Measurements from ENCODE around the gene PRLHR. TPM values are rescaled to one million over a fixed set of nuclear protein-coding genes. Genes with fewer than 3 reads are reported as not detected.

Gene PRLHR
- total and polyA plus RNA-seq, 2 of the 4 experiments (the other 2 are of a cell fraction), result not detected

DNA sequence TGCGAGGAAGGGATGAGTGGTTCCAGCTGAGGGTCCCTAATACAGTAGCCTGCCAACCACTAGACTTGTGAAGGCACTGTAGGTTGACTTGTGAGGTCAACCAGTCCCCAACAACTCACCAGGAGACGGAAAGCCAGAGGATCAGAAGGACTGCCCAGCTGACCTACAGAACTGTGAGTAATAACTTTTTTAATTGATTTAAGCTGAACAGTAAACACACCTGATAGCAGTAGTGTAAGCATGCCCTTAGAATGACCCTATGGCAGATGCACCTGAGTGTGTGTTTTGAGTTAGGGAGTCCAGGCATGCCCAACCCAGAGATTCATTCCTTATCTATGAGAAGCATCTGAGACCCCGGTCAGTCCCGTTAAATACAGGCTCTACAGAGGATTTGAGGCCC is 14.1 kb downstream of the PRLHR start:
- Histone ChIP-seq H2BK15ac (ENCODE audit: low read depth, low read length) (no peak overlapping the region), H3K79me1 (ENCODE audit: low read depth in 1 of 2, low read length in 2 of 2) (no peaks in the 10 kb centered on the region), H4K91ac (ENCODE audit: insufficient read depth, low read depth, low read length) (no peak overlapping the region), H4K20me1 (ENCODE audit: insufficient read depth, low read length) (no peaks in the 10 kb centered on the region), H4K8ac (ENCODE audit: low read depth in 2 of 2, low read length in 2 of 2) (no peak overlapping the region), H3K36me3 (ENCODE audit: control insufficient read depth, insufficient read depth, low read length) (no peaks in the 10 kb centered on the region), H3K4ac (ENCODE audit: low read depth, low read length) (no peak overlapping the region), H3K27ac (ENCODE audit: insufficient read depth, low read length) (no peak overlapping the region), H2AK9ac (replicated peaks; ENCODE audit: low read depth, low read length, poor library complexity) (no peak overlapping the region), H4K5ac (ENCODE audit: low read depth, low read length) (no peak overlapping the region), H2AK5ac (ENCODE audit: low read depth, low read length) (no peak overlapping the region), H3K56ac (ENCODE audit: extremely low read depth, insufficient read depth, low read length) (no peak overlapping the region), H3K4me1 (ENCODE audit: control insufficient read depth, insufficient read depth, low read length) (no peaks in the 10 kb centered on the region), H2BK20ac (ENCODE audit: low read depth, low read length) (no peak overlapping the region), H3K9me1 (ENCODE audit: insufficient read depth, low read length) (no peaks in the 10 kb centered on the region), H3K9me3 (ENCODE audit: control insufficient read depth, insufficient read depth, low read length) (no peaks in the 10 kb centered on the region), H3K4me2 (ENCODE audit: low read depth, low read length) (no peak overlapping the region), H2AFZ (replicated peaks; ENCODE audit: low read length, poor library complexity) (no peak overlapping the region), H3K18ac (ENCODE audit: low read depth, low read length) (no peak overlapping the region), H3K9ac (ENCODE audit: low read depth, low read length) (no peak overlapping the region), H2BK5ac (ENCODE audit: low read depth, low read length, poor library complexity, severe bottlenecking) (no peak overlapping the region), H3K27me3 (ENCODE audit: control insufficient read depth, insufficient read depth, low read length) (peaks cover 7% of the 10 kb centered on the region), H3K4me3 (ENCODE audit: insufficient read depth, low read depth, low read length) (no peak overlapping the region), H3K23ac (ENCODE audit: low read depth, low read length) (no peak overlapping the region), H3K14ac (replicated peaks; ENCODE audit: low read depth, low read length) (no peak overlapping the region), H2BK120ac (ENCODE audit: low read depth, low read length) (no peak overlapping the region)
- CTCF ChIA-PET, result no interaction called here
- dilution Hi-C loops (cut with HindIII; ENCODE audit: low sequenced_read_pairs, unreplicated experiment) (no loop called here), in situ Hi-C loops (cut with MboI; ENCODE audit: low sequenced_read_pairs) (no loop called here), intact Hi-C loops (cut with micrococcal nuclease) (no loop called here)
- TF ChIP-seq RCOR1 (IDR thresholded peaks at IDR 0.05; ENCODE audit: insufficient replicate concordance, low read length) (no peak), MAFK (IDR thresholded peaks at IDR 0.05; ENCODE audit: low read depth, low read length) (no peak), MAZ (IDR thresholded peaks at IDR 0.05; ENCODE audit: borderline replicate concordance, low read depth, low read length) (no peak), RAD21 (IDR thresholded peaks at IDR 0.05; ENCODE audit: low read length) (no peak), POLR2A (IDR thresholded peaks at IDR 0.05; ENCODE audit: low read depth, low read length) (no peak), BHLHE40 (IDR thresholded peaks at IDR 0.05; ENCODE audit: low read depth, low read length) (no peak), FOS (IDR thresholded peaks at IDR 0.05; ENCODE audit: low read depth, low read length) (no peak), CEBPB (IDR thresholded peaks at IDR 0.05; ENCODE audit: low read depth, low read length) (no peak), NFE2L2 (IDR thresholded peaks at IDR 0.05; ENCODE audit: low read depth, low read length) (no peak)
- TF ChIP-seq, protein P1, sequence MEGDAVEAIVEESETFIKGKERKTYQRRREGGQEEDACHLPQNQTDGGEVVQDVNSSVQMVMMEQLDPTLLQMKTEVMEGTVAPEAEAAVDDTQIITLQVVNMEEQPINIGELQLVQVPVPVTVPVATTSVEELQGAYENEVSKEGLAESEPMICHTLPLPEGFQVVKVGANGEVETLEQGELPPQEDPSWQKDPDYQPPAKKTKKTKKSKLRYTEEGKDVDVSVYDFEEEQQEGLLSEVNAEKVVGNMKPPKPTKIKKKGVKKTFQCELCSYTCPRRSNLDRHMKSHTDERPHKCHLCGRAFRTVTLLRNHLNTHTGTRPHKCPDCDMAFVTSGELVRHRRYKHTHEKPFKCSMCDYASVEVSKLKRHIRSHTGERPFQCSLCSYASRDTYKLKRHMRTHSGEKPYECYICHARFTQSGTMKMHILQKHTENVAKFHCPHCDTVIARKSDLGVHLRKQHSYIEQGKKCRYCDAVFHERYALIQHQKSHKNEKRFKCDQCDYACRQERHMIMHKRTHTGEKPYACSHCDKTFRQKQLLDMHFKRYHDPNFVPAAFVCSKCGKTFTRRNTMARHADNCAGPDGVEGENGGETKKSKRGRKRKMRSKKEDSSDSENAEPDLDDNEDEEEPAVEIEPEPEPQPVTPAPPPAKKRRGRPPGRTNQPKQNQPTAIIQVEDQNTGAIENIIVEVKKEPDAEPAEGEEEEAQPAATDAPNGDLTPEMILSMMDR (conservative IDR thresholded peaks at IDR 0.05; ENCODE audit: low read depth, low read length), result no peak
- TF ChIP-seq, protein P2, sequence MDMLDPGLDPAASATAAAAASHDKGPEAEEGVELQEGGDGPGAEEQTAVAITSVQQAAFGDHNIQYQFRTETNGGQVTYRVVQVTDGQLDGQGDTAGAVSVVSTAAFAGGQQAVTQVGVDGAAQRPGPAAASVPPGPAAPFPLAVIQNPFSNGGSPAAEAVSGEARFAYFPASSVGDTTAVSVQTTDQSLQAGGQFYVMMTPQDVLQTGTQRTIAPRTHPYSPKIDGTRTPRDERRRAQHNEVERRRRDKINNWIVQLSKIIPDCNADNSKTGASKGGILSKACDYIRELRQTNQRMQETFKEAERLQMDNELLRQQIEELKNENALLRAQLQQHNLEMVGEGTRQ (IDR thresholded peaks at IDR 0.05; ENCODE audit: low read depth, low read length), result no peak
- POLR2A ChIA-PET (ENCODE audit: unreplicated experiment), result no interaction called here
- WGBS, 2 experiments (ENCODE audit: extremely low coverage in 2 of 2, insufficient read length in 1 of 2), result no CpG with 5 or more reads among the region's 4 CpGs
- DNase-seq (no peak), ATAC-seq (ENCODE audit: low read depth) (no peak)
- BruUV-seq (replicated peaks), result no TSS peak
